ENCODE measurements around the gene ZNF524.

Gene ZNF524

GRCh38 chr19:55644842-55645511 lies 44.9 kb downstream of the ZNF524 start:
- Histone ChIP-seq H3K36me3 (peaks cover 21% of the 10 kb centered on the region), H3K9me3 (ENCODE audit: severe bottlenecking) (no peaks in the 10 kb centered on the region), H3K27ac (no peak overlapping the region), H3K27me3 (ENCODE audit: insufficient read depth, low read depth, severe bottlenecking) (no peaks in the 10 kb centered on the region), H3K4me3 (ENCODE audit: low read depth, low read length) (no peak overlapping the region)
- TF ChIP-seq, protein P1, sequence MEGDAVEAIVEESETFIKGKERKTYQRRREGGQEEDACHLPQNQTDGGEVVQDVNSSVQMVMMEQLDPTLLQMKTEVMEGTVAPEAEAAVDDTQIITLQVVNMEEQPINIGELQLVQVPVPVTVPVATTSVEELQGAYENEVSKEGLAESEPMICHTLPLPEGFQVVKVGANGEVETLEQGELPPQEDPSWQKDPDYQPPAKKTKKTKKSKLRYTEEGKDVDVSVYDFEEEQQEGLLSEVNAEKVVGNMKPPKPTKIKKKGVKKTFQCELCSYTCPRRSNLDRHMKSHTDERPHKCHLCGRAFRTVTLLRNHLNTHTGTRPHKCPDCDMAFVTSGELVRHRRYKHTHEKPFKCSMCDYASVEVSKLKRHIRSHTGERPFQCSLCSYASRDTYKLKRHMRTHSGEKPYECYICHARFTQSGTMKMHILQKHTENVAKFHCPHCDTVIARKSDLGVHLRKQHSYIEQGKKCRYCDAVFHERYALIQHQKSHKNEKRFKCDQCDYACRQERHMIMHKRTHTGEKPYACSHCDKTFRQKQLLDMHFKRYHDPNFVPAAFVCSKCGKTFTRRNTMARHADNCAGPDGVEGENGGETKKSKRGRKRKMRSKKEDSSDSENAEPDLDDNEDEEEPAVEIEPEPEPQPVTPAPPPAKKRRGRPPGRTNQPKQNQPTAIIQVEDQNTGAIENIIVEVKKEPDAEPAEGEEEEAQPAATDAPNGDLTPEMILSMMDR (IDR thresholded peaks at IDR 0.05; ENCODE audit: low read depth, low read length), result no peak
- no peak for DNase-seq

DNA sequence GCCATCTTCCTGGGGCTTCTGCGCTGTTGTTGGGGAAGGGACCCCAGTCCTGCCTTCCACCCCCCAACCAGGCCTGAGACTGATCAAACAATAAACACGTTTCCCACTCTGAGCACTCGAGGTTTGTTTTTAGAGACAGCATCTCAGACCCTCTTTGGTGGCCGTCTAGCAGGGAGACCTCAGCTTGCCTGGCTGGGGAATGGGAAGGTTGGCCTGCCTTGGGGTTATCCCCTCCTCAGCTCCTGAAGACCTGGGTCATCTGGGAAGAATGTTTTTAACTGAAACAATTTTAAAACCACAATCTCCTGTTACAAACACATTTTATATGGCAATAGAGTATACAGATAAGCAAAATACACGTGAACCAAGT lies 45.4 kb downstream of the ZNF524 start:
- H3K27ac ChIP-seq, result no peak overlapping the region
- H3K36me3 ChIP-seq, result peaks cover 21% of the 10 kb centered on the region
- no peak for DNase-seq
- no peaks in the 10 kb centered on the region for H3K9me3 ChIP-seq (ENCODE audit: severe bottlenecking)
- TF ChIP-seq, protein P1 (IDR thresholded peaks at IDR 0.05; ENCODE audit: low read depth, low read length), result no peak
- no peak overlapping the region for H3K4me3 ChIP-seq (ENCODE audit: low read depth, low read length)
- no peaks in the 10 kb centered on the region for H3K27me3 ChIP-seq (ENCODE audit: insufficient read depth, low read depth, severe bottlenecking)

DNA sequence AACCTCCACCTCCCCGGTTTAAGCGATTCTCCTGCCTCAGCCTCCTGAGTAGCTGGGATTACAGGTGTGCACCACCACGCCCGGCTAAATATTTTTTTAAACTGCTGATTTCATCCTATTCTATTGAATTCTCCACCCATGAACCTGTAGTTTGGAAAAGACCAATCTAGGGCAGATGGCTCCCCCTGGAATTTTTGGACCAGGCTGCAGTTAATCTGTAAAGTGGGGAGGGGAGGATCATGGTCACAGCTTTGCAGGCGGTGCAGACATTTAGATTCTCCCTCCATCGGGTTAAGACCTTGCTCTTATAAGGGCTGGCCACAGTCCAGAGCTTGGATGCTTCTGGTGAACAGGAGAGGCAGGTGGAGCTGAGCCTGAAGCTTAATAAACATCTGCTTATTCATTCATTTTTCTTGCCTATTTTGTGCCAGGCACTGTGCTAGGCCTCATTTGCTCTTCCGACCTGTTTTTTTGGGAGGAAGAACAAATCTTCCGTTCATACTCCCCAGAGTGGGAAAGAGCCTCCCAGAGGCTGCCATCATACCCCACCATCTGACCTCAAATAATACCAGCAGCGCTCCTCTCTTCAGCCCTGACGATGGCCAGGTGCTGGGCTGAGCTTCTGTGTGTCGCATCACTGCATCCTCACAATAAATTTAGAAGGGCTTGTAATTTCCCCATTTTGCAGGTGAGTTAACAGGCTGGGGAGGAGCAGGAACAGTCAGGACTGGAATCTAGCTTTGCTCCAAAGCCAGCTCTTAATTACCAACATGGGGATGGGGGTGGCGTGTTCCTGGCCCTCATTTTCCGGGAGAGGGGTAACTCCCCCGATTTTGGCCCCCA lies 47.0 kb downstream of the ZNF524 start:
- Histone ChIP-seq H3K36me3 (peaks cover 24% of the 10 kb centered on the region), H3K27ac (peak overlapping the region; percentile 94), H3K9me3 (ENCODE audit: severe bottlenecking) (no peaks in the 10 kb centered on the region), H3K4me3 (ENCODE audit: low read depth, low read length) (peak overlapping the region; percentile 84), H3K27me3 (ENCODE audit: insufficient read depth, low read depth, severe bottlenecking) (no peaks in the 10 kb centered on the region)
- TF ChIP-seq, protein P1 (IDR thresholded peaks at IDR 0.05; ENCODE audit: low read depth, low read length), result no peak
- no peak for DNase-seq

- Histone ChIP-seq H3K9me3 (ENCODE audit: severe bottlenecking) (no peaks in the 10 kb centered on the region), H3K27ac (peak within 1 kb of the TSS; percentile 94), H3K27me3 (ENCODE audit: insufficient read depth, low read depth, severe bottlenecking) (no peaks in the 10 kb centered on the region), H3K4me3 (ENCODE audit: low read depth, low read length) (peak within 1 kb of the TSS; percentile 84), H3K36me3 (peaks cover 30% of the 10 kb centered on the region)
- peak; percentile 83 for DNase-seq
- TF ChIP-seq, protein P1 (IDR thresholded peaks at IDR 0.05; ENCODE audit: low read depth, low read length), result no peak
These were observed 47.9 kb downstream of the ZNF524 start, which contains the start of gene CCDC106 for GRCh38 chr19:55647732-55648584. CCDC106 (plus strand) TSS chr19:55648212; CDS start chr19:55649047, 835 bp downstream.

DNA sequence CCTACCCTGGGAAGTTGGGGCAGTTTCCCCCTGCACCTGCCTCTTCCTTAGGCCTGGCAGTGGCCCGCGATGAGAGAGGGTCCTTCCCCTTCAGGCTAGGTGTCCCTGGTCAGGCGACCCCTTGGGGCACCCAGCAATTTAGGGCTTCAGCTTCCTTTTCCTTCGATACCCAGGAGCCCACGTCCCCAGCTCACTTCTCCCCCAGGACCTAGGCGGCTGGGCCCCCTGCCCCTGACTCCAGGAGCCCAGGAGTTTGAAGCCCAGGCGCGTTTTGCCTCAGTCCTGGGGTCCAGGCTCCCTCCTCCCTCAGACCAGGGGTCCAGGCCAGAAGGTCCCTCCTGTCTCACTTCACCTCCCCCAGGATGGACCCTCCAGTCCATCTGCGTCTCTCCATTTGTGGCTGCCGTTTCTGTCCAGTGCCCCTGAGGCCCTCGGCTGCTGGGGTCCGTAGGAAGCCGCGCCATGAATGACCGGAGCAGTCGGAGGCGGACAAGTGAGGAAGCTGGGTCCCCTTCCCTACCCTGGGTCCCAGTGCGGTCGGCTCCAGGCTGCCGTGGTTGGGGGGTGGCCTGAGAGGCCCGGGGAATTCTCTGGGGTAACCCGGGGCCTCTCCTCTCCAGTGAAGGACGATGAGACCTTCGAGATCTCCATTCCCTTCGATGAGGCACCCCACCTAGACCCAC lies 48.6 kb downstream of the ZNF524 start:
- peak overlapping the region; percentile 94 for H3K27ac ChIP-seq
- TF ChIP-seq, protein P1 (IDR thresholded peaks at IDR 0.05; ENCODE audit: low read depth, low read length), result no peak
- no peaks in the 10 kb centered on the region for H3K9me3 ChIP-seq (ENCODE audit: severe bottlenecking)
- H3K36me3 ChIP-seq, result peaks cover 30% of the 10 kb centered on the region
- no peak for DNase-seq
- H3K27me3 ChIP-seq (ENCODE audit: insufficient read depth, low read depth, severe bottlenecking), result no peaks in the 10 kb centered on the region
- peak overlapping the region; percentile 84 for H3K4me3 ChIP-seq (ENCODE audit: low read depth, low read length)

Measured in WERI-Rb-1 (cell line).